K562 (cell line): Measurements from ENCODE around the gene PAIP1. TPM values are rescaled to one million over a fixed set of nuclear protein-coding genes. Genes with fewer than 3 reads are reported as not detected.

Experiments used
- CEBPG ChIP-seq, 3 experiments: fragments of 200-800 bp in 1 of 3; sonication (Bioruptor generic) in 1 of 3; sonication (generic) in 1 of 3; formaldehyde crosslinking in 1 of 3; IDR thresholded peaks in 2 of 3; conservative IDR thresholded peaks in 1 of 3; 2 replicates each; pipeline versions ENCODE4 v1.6.1 to v1.8.0; 2016 to 2022; ENCODE audit warnings: missing compliant biosample characterization in 2 of 3, missing genetic modification characterization in 2 of 3, mild to moderate bottlenecking in 1 of 3, missing genetic modification reagents in 1 of 3
- EGR1 ChIP-seq: fragments of 450-650 bp; conservative IDR thresholded peaks from 2 replicates; pipeline ENCODE4 v1.6.1; 2017; ENCODE audit warnings: mild to moderate bottlenecking
- HMG20B ChIP-seq: fragments of 250-450 bp; sonication (Bioruptor Pico); IDR thresholded peaks from 2 replicates; pipeline ENCODE4 v1.5.0; 2021; ENCODE audit warnings: mild to moderate bottlenecking
- KLF10 ChIP-seq: fragments of 250-450 bp; sonication (Bioruptor Pico); IDR thresholded peaks from 2 replicates; pipeline ENCODE4 v1.6.1; 2021; ENCODE audit warnings: matching md5 sums
- MAZ ChIP-seq, 2 experiments: fragments of 450-650 bp in 1 of 2; sonication (generic) in 1 of 2; formaldehyde crosslinking; IDR thresholded peaks in 1 of 2; conservative IDR thresholded peaks in 1 of 2; 2 replicates each; pipeline versions ENCODE4 v1.4.0 to v1.5.0; 2020; ENCODE audit warnings: mild to moderate bottlenecking in 1 of 2, missing genetic modification reagents in 1 of 2
- MECOM ChIP-seq: fragments of 250-450 bp; sonication (Bioruptor Pico); IDR thresholded peaks from 2 replicates; pipeline ENCODE4 v1.8.0; 2022; ENCODE audit warnings: inconsistent platforms
- NR1H2 ChIP-seq: sonication (generic); formaldehyde crosslinking; IDR thresholded peaks from 2 replicates; pipeline ENCODE4 v1.4.0; 2020; ENCODE audit warnings: mild to moderate bottlenecking, missing genetic modification reagents
- NR2C1 ChIP-seq, 2 experiments: fragments of 450-650 bp; IDR thresholded peaks; 2 replicates each; pipeline ENCODE4 v1.6.1; 2017; ENCODE audit warnings: mild to moderate bottlenecking in 2 of 2, antibody characterized with exemption in 1 of 2, inconsistent platforms in 1 of 2, missing compliant biosample characterization in 1 of 2, missing genetic modification characterization in 1 of 2
- PHF20 ChIP-seq: fragments of 450-650 bp; IDR thresholded peaks from 2 replicates; pipeline ENCODE4 v1.6.1; 2018; ENCODE audit not compliant: partially characterized antibody
- SAP30 ChIP-seq: fragments of 200-600 bp; sonication (generic); IDR thresholded peaks from 2 replicates; pipeline ENCODE4 v1.6.1; 2012; ENCODE audit warnings: borderline replicate concordance, low read depth, mild to moderate bottlenecking, moderate library complexity, low read length, control low read depth, inconsistent platforms; ENCODE audit not compliant: insufficient read depth, poor library complexity, severe bottlenecking
- SMAD2 ChIP-seq: fragments of 150-350 bp; IDR thresholded peaks from 2 replicates; pipeline ENCODE4 v1.6.1; 2014; ENCODE audit warnings: low read depth, mild to moderate bottlenecking, low read length
- SNAPC5 ChIP-seq: fragments of 250-450 bp; sonication (Bioruptor Pico); IDR thresholded peaks from 2 replicates; pipeline ENCODE4 v1.8.0; 2021; ENCODE audit warnings: moderate library complexity, mild to moderate bottlenecking, inconsistent platforms
- SP2 ChIP-seq: IDR thresholded peaks from 2 replicates; pipeline ENCODE4 v1.6.1; 2011; ENCODE audit warnings: mild to moderate bottlenecking, low read depth, low read length, moderate library complexity; ENCODE audit not compliant: poor library complexity, severe bottlenecking; ENCODE audit errors: extremely low read depth
- THRAP3 ChIP-seq: fragments of 450-650 bp; IDR thresholded peaks from 2 replicates; pipeline ENCODE4 v1.6.1; 2016; ENCODE audit warnings: mild to moderate bottlenecking, inconsistent platforms, borderline replicate concordance
- XRCC4 ChIP-seq: IDR thresholded peaks from one replicate; pipeline ENCODE4 v1.6.1; 2011; ENCODE audit not compliant: insufficient read depth, insufficient read length; ENCODE audit errors: extremely low read depth
- ZBTB5 ChIP-seq: fragments of 450-650 bp; IDR thresholded peaks from 2 replicates; pipeline ENCODE4 v1.6.1; 2017; ENCODE audit warnings: antibody characterized with exemption
- ZKSCAN1 ChIP-seq: fragments of 150-350 bp; IDR thresholded peaks from 2 replicates; pipeline ENCODE4 v1.6.1; 2016; ENCODE audit warnings: low read depth, low read length
- ZNF212 ChIP-seq: fragments of 450-650 bp; formaldehyde crosslinking; IDR thresholded peaks from 2 replicates; pipeline ENCODE4 v1.4.0; 2020; ENCODE audit warnings: mild to moderate bottlenecking
- ZNF436 ChIP-seq: fragments of 250-450, 450-650 bp; sonication (Bioruptor Pico); formaldehyde crosslinking; IDR thresholded peaks from 2 replicates; pipeline ENCODE4 v1.7.0; 2020; ENCODE audit warnings: mild to moderate bottlenecking
- ZNF445 ChIP-seq: fragments of 250-450 bp; sonication (Bioruptor Pico); IDR thresholded peaks from 2 replicates; pipeline ENCODE4 v1.4.0; 2020; ENCODE audit warnings: low read depth, mild to moderate bottlenecking, moderate library complexity
- ZNF507 ChIP-seq: conservative IDR thresholded peaks from 2 replicates; pipeline ENCODE4 v1.6.1; 2017; ENCODE audit warnings: missing genetic modification characterization, missing compliant biosample characterization
- ZNF551 ChIP-seq: fragments of 250-450 bp; sonication (Bioruptor Pico); IDR thresholded peaks from 2 replicates; pipeline ENCODE4 v1.5.0; 2021; ENCODE audit warnings: mild to moderate bottlenecking, moderate library complexity
- ZNF740 ChIP-seq, 3 experiments: fragments of 200-800 bp in 1 of 3; sonication (Bioruptor generic) in 1 of 3; sonication (generic) in 1 of 3; formaldehyde crosslinking in 1 of 3; IDR thresholded peaks; 2 replicates each; pipeline versions ENCODE4 v1.6.1 to v1.8.0; 2016 to 2022; ENCODE audit warnings: mild to moderate bottlenecking in 2 of 3, missing compliant biosample characterization in 2 of 3, missing genetic modification characterization in 2 of 3, missing genetic modification reagents in 1 of 3
- ZNF830 ChIP-seq: fragments of 250-450 bp; sonication (Bioruptor Pico); IDR thresholded peaks from 2 replicates; pipeline ENCODE4 v1.5.0; 2021; ENCODE audit warnings: mild to moderate bottlenecking
- polyA plus RNA-seq, 8 experiments: library from polyadenylated mRNA; depleted of rRNA in 4 of 8; stranded (reverse) in 5 of 8; unstranded in 3 of 8; fragments of >200 nt; fragmentation: Nextera tagmentation in 2 of 8; fragmentation: Illumina TruSeq in 1 of 8; extraction: Ambion mirVana in 2 of 8; extraction: Trizol in 1 of 8; gene quantifications; 2 replicates each; pipeline versions ENCODE4 v1.2.1 to v1.2.3, GENCODE V29; 2011 to 2014; ENCODE audit warnings: inconsistent platforms in 1 of 8, missing spikeins in 1 of 8
- total RNA-seq, 7 experiments: library from RNA; depleted of rRNA in 6 of 7; stranded (reverse); fragments of >200 nt in 6 of 7; fragmentation: Illumina TruSeq in 2 of 7; extraction: Trizol in 2 of 7; gene quantifications; 2 replicates each; pipeline versions ENCODE4 v1.2.1 to v1.2.3, GENCODE V29; 2011 to 2021; ENCODE audit warnings: low replicate concordance in 1 of 7

The PAIP1 gene
- total and polyA plus RNA-seq, 9 of the 15 experiments (the other 6 are each of a cell fraction or from before 2014, with no cell fraction given), result 51.7 to 181 (median 102) TPM

- TF ChIP-seq ZKSCAN1 (no peak), ZBTB5 (no peak), KLF10 (CRISPR knock-in tag) (no peak; the same call in 1 of the 2 replicates), PHF20 (peak; percentile 83), ZNF830 (peak; percentile 87), ZNF551 (no peak), MAZ (CRISPR knock-in tag; conservative IDR thresholded peaks at IDR 0.05 in 1 of 2, IDR thresholded peaks at IDR 0.05 in 1 of 2) (peak; percentile 14 to 22; a peak in 2 of 4 replicates), SAP30 (no peak), SNAPC5 (no peak), ZNF212 (CRISPR knock-in tag) (no peak), EGR1 (no peak), THRAP3 (peak; percentile 89; the same call in 1 of the 2 replicates), NR2C1 (IDR thresholded peaks at IDR 0.05) (no peak), NR2C1 (tag; IDR thresholded peaks at IDR 0.05) (no peak; the same call in 1 of the 2 replicates), MECOM (CRISPR knock-in tag) (no peak), SMAD2 (no peak), ZNF436 (no peak), ZNF740 (CRISPR knock-in tag; IDR thresholded peaks at IDR 0.05) (no peak), ZNF740 (tag; IDR thresholded peaks at IDR 0.05) (no peak), ZNF445 (CRISPR knock-in tag) (no peak), ZNF507 (tag) (no peak), XRCC4 (no peak), SP2 (no peak), HMG20B (peak; percentile 73; the same call in 1 of the 2 replicates), CEBPG (CRISPR knock-in tag; IDR thresholded peaks at IDR 0.05) (no peak), CEBPG (tag; conservative IDR thresholded peaks at IDR 0.05 in 1 of 2, IDR thresholded peaks at IDR 0.05 in 1 of 2) (no peak), NR1H2 (CRISPR knock-in tag) (no peak)
These were observed 72.6 kb downstream of the PAIP1 start (continued) for GRCh38 chr5:43484106-43484849.
